HG02884 (cell line): ENCODE results near the gene NFAM1.

Source experiments
- ATAC-seq: cut with Tn5 transposase; IDR thresholded peaks from one replicate; pipeline ENCODE4 v1.9.1; 2021; ENCODE audit warnings: mild to moderate bottlenecking, moderate library complexity; ENCODE audit not compliant: unreplicated experiment

Gene NFAM1

DNA sequence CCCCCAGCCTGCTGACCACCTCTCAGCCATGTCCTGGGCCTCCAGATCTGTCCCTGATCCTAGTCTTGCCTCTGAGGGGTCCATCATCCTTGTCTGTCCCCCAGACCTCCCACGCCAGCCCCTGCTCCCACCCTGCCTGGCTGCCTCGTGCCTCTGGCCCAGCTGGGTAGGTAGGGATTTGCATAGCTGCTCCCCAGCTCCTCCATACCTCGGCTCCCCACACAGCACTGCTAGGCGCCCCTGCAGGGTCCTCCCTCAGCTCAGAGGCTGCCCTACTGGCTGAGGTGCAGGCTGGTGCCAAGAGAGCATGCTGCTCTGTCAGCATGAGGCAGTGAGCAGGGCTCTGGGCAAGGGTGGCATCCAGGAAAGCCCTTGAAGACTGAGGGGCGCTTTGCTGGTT is 47.7 kb downstream of the NFAM1 start:
- no peak for ATAC-seq

DNA sequence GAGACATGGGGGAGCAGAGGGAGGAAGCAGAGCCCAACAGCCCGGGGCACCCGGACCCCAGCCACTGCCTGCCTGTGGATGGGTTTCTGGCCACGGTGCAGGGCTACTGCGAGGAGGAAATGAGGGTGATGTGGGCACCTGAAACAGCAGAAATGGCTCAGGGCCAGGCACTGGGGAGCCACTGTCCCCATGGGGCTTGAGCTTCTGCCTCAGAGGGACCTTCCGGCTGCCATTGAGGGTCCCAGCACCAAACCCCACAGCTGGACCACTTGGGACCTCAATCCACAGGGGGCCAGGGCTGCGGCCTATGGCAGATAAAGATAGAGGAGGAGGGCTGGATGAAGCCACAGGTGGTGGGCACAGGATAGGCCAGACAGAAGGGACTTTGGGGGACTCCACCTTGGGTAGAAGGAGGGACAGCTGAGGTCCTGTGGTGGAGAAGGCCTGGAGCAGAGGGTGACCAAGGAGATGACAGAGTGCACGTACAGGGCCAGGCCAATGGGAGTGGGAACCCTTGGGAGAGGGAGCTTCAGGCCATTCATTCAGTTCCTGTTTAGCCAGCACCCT is 48.3 kb downstream of the NFAM1 start:
- ATAC-seq: no peak

DNA sequence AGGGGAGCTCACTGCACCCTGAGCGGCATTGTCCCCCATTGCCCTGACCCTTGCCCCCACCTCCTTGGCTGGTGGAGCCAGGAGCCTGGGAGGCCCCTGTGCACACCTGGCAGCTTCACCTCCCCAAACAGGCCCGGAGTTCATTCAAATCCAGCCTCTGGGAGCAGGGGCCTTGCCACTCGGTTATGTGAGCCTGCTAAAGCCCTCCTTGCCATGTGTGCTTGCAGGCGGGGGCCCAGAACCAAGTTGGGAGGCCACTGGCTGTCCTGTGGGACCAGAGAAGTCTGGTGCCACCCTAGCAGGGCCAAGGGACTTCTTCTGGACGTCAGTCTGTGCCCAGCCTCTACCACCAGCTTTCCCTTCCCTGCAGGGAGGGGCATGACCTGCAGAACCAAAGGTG is 48.9 kb downstream of the NFAM1 start:
- no peak for ATAC-seq

DNA sequence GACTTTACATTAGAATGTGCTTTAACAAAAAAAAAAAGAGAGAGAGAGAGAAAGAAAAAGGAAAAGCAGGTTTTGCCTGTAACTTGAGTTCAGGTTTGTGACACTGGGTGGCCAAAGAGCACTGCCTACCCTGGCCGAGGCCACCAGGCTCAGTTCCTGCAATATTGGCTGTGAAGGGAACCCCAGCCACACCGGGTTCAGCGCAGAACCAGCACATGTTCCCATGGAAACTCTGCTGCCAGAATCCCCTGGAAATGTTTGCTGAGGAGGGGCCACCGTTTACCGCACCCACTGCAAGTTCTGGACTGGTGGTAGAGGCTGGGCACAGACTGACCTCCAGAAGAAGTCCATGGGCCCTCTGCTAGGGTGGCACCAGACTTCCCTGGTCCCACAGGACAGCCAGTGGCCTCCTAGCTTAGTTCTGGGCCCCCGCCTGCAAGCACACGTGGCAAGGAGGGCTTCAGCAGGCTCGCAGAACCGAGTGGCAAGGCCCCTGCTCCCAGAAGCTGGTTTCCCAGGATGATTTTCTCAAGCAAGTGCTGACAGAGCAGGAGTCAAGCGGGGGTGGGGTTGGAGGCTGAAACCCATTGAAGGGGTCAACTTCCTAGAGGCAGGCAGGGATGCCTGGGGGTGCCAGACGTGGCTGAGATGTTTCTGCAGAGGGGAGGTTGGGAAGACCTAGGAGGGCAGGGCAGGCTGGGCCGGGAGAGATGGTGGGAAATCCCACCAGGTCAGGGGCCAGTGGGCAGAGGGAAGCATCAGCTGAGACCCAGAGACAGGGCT is 51.2 kb downstream of the NFAM1 start:
- no peak for ATAC-seq

DNA sequence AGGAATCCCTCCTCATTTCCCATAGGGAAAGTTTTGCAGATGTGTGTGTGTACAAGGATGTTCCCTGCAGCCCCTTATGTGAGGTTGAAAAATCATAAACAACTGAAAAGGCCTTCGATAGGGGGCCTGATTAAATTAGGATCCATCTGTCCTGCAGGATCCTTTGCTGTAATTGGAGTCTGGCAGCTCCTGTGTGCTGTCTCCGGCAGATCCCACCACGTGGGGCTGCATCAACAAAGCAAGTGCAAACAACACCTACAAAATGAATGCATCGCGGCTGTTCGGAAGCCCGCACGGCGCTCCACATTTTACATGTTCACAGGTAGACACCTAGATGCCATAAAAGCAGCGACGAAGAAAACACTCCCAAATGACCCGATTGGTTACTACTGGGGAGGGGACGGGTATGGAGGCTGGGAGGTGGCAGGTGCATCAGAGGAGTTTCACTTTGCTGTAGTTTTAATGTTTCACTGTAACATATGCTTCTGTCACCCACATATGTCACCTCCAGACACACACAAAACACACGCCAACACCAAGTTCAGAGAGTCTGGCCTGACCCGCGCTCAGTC is 52.2 kb downstream of the NFAM1 start:
- ATAC-seq: no peak

DNA sequence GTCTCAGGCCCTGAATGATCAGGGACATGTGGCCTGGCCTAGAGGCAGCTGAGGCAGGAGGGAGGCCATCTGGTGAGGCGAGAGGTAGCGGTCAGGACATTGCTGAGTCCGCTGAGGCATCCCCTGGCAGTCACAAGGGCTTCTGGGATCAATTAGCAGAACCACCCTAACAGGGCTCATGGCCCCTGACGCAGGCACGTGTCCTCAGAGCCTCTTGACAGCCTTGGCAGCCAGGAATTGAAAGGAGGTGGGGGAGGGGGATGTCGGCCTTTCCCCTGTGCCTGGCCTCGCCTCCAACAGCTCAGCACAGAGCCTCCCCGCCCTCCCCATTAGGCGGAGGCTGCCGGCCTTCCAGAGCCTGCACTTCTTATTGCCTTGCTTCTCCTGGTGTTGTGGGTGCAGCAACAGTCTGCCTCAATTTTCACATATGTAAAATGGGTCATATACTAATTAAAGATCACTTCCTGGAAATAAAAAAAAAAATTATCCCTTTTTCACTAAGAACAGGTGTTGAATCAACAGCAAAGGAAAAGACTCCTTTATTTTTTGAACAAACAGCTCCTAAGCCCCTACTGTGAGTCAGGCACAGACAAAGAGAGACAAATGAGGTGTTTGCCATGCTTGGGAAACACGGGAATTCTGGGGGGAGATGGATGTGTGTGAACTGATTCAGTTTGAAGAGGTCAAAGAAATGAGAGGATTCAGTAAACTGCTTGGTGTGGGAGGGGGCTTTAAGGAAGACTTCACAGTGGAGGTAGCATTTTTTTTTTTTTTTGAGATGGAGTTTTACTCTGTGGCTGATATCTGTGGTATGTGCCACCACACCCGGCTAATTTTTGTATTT is 55.3 kb downstream of the NFAM1 start:
- no peak for ATAC-seq

DNA sequence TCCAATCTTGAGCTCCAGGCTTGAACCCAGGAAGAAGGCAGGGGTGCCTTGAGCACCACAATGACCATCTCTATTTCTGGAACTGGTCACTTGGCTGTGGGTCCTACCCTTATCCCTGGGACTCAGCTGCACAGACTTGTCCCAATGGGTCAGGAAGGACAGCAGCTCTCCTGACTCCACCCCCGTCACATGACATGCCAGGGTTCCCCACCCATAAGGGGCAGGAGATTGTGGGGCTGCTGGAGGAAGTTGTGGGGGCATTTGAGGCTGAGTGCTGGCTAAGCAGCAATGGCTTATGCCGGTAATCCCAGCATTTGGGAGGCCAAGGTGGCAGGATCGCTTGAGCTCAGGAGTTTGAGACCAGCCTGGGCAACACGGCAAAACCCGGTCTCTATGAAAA is 56.2 kb downstream of the NFAM1 start:
- no peak for ATAC-seq

DNA sequence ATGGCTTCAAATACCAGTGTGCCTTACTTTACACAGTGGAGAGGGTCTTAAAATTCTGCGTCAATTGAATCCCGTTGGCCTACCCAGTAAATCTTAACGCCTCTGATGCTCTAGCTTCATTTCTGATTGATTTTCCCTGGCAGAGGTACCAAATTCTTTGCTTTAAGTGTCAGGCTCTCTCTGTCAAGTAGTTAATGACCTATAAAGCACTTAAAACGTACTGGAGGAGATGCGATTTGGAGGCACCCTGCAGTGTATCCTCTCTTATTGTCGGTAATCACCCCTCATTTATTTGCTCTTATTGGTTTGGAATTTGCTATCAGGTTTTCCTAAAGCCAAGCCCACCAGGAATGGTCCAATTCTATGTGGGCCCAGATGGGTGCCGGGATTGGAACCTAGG is 59.2 kb downstream of the NFAM1 start:
- ATAC-seq: no peak

DNA sequence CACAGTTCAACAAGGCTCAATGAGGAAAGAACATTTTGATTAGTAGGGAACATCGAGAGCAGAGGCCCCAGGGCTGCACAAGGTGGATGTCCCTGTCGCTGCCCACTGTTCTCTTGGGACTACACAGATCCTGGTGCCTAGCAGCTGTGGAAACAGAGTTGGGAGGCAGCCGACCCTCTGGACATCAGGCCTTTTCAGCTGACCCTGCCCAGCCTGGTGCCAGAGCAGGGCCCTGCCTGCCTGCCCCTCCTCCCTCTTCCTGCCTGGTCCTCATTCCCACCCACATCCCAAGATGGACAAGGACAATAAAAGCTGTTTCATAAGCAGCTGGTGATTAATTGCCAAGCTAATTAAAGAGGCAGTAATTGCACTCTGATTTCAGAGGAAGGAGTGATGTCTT is 60.7 kb downstream of the NFAM1 start:
- ATAC-seq: no peak

DNA sequence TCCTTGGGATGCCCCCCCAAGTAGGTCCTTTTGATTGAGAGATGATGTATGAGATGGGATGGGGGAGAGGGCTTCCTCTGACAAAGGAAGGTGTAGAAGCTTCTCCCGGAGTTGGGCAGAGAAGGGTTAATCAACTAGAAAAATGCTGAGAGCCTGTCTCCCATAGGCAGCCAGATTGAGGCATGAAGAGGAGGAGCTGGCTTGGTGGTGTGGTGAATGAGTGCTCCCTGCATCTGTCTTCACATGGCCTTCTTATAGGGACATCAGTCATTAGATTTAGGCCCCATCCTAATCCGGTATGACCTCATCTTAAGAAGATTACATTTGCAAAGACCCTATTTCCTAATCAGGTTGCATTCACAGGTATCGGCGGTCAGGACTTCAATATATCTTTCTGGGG is 61.1 kb downstream of the NFAM1 start:
- no peak for ATAC-seq

DNA sequence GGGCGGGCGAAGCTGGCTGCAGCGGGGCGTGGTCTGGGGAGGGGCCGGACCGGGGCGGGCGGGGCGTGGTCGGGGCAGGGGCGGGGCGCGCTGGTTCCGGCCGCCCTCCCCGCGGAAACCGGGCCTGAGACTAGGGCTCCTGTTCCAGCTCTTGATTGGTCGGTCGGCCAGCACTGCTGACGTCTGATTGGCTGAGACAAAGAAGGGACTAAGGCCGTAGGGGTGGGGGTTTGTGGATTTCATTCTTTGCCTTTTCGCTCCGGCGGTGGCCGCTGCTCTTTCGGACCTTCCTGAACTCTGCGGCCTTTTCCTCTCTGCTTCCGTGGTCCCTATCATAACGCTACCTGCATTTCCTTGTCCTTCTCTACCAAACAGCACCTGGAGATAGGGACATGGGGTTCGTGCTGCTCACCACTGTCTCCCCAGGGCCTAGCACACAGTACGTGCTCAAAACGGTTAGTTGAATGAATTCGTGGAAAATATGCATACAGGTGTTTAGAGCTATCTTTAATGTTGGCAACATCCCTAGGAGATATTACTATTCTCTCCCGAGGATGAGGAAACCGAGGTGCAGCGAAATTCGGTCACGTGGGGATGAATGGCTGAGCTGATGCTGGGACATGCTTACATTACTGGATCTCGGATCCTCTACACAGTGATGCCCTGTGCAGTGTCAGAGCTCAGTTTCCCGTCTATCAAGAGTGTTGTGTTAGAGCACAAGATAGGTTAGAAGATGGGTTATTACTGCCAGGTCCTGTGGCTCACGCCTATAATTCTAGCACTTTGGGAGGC is 62.8 kb downstream of the NFAM1 start:
- peak; percentile 88 for ATAC-seq

DNA sequence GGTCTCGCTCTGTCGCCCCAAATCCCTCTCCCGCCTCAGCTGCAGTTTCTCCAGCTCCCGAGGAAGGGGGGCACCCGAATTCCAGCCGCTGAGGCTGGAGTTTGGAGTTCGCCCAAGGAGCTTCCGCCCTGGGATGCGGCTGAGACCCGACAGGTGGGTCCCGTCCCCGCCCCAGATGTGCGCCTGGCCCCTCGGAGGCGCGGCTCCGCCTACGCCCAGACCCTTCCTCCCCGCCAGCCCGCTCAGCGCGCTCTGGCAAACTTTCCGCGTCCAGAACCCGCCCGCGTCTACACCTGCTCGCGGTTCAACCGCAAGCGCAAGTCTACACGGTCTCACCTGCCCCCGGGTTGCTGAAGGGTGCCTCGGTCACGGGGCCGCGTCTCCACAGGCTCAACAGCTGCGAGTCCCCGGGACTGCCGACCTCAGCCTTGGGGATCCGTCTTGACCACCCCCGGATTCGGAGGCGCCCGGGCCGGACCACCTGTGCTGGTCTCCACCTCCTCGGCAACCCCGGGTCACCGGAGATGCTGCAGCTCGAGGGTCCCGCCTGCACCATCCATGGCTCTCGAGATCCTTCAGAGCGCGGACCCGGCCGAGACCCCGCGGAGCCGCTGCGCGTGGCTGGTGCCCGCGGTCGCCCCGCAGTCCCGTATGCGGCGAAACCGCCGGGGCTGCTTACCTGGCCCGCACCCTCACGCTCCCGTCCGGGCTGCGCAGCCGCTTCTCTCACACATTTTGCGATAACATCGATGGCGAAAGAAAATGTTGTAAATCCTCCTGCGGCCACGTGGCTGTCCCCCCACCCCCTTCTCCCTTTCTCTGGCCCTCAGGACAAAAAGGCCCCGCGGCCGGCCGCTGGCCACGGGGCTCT is 63.6 kb downstream of the NFAM1 start:
- peak; percentile 23 for ATAC-seq

DNA sequence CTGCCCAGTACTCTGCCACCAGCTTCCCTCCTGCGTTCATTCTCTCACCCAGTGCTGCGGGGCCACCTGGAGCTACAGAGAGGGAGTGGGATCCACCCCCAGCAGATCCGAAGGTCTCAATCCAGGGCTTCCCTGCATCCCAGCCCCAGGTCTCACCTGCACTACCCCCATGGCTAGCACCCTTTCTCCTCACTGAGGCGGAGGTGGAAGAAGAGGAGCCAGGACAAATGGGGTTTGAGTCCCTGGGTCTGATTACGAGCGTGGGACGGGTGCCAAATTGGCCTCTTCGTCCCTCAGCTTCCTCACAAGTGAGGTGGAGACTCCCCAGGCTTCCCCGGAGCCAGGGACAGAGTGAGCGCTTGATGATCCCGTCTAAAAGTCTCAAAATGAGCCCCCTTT is 64.2 kb downstream of the NFAM1 start:
- ATAC-seq: no peak

DNA sequence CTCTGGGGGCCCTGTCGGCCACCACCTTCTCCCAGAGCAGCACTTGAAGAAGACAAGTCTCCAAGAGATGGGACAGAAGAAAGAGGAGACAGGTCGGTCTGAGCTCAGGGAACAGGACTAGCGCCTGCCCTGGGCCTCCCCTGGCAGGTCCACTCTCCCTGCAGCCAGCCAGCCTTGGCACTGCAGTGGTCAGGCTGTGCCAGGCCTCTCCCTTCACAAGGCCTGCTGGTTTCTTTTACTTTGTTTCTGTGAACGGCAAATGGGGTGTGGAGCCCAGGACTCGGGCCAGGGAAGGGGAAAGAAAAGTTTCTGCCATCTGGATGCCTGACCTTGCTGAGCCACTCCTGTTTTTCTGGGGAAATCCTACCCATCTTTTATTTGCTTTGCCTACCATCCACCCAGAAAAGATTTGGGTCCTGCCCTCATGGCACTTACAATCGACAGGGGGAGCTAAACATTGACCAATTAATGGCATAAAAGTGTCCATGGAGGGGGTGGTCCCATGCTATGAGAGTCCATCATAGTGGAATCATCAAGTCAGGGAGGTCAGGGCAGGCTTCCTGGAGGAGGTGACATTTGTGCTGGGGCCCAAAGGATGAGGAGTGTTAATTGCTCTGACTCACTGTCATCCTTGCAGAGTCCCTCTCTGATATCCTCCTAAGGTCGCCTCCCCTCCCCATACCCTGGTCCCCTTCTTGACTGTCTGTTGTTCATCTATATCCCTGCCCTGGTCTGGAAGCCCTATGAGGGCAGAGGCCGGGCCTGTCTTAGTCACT is 65.2 kb downstream of the NFAM1 start:
- ATAC-seq: no peak

DNA sequence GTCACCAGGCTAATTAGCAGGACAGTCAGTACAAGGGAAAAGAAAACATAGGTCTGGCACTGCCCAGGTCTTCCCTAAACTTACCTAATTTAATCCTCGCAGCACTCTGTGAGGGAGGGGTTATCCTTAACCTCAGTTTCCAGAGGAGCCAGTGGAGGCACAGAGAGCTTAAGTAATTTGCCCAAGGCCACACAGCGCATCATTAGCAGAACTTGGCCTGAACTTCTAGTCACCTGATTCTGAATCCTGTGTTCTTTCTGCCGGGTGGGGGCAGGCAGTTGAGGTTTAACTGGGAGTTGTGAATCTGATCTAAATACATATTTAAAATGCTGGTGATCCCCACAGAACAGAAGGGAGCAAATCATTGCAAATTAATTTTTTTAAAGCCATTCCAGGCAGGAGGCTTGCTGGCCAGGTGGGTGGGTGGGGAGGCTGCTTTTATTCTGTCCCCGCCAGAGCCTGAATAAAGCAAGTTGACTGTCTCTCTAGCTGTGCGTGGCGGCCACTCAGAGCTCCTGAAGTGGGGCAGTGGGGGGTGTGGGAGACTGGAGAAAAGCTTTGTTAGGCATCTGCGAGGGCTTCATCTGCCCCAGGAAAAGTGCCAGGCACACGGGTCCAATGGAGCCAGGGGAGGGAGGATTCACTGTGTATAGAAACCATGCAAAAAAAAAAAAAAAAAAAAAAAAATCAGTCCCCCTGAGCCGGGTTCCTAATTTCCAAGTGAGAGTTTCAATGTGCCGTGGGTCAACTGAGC is 66.1 kb downstream of the NFAM1 start:
- no peak for ATAC-seq

DNA sequence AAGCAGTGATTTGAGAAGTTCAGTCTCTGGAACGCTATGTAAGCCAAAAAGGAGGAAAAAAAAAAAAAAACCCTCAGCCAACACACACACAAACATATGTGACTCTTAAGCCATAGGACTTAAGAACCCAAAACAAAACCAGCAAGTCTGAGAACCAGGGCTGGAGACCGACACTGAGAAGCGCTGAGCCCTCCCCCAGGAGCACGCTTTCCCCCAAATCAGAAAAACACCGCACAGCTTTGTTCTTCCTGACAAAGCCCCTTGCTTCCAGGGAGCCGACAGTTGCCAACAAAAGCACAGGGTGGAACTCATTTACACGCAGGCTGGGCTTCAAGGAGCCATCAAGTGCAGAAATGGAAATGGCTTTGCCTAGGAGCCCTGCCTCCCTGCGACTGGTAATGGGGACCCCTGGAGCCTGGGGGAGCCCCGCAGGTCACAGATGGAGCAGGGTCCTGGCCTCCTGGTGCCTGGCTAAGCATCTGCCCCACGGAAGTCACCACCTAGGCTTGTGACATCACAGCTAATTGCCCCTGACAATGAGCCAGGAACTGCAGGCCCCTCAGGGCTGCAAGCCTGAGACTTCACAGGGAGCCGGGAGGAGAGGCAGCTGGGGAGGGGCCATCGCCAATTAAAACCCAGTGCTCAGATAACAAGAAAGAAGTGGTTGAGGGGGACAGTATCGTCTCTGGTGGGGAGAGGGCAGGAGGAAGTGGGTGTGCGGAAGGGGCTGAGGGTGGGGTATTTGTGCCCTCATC is 66.9 kb downstream of the NFAM1 start:
- ATAC-seq: no peak

DNA sequence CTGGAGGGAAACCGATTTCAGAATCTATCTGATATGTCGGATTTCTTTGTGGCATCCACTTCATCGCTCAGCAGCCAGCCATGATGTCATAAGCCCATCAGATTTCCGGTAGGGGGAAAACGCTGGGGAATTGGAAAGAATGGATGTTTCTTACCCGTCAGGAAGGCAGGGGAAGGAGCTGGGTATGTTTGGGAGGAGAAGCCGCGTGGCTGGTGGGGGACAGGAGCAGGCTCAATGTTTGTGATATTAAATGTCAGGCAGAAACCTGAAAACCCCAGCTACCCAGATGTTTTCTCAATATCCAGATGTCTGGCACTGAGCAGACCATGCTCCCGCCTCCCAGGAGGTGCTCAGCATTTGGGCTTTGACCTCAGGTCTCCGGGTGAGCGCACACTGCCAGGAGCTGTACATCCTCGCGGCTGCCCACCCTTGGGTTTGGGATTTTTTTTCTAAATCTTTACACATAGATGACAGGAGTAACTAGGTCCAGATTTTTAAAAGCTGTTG is 67.5 kb downstream of the NFAM1 start:
- ATAC-seq: no peak
